HG02884 (cell line): Measurements from ENCODE around the gene C17orf50.

ENCODE experiments used
- ATAC-seq: cut with Tn5 transposase; IDR thresholded peaks from one replicate; pipeline ENCODE4 v1.9.1; 2021; ENCODE audit warnings: mild to moderate bottlenecking, moderate library complexity; ENCODE audit not compliant: unreplicated experiment

The C17orf50 gene

DNA sequence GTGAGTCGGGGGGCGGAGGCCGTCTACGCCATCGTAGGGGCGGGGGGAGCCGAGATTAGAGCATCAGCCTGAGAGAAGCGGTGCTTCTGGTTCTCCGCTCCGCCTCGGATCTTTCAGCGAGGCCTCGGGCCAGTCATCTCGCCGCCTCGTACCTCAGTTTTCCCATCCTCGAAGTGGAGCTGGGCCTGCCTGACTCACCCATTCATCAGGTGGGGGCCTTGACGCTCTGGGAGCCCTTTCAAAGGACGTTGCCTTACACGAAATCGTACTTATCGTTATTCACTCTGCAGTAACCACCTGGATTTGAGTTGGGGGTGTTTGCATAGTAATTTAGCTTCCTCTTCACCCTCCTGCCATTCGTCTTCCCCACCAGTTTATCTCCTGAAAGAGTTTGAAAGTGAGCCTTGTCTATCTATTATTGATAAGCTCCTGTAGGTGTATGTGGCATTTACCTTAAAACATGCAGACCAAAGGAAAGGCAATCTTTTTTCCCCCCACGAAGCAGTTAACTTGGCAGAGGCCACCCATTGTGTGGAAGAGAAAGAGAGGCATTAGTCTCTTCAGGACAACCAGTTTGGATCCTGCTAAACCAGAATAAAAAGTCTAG lies 49.3 kb downstream of the C17orf50 start:
- no peak for ATAC-seq

DNA sequence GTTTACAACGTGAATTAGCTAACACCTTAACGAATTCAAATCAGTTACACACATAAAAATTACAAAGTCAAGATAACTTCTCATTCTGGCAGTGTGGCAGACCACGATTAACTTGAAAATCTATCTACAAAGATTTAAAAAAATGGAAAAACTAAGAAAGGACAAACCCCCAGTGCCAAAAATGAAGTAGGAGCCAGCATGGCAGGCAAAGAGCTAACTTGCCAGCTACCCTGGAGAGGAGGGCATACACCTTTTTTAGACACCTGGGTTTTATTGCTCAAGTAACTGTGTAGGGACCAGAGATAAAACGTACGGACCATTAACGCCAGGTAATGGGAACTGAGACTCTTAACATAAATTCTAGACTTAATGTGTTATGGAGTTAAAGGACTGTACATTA lies 51.1 kb downstream of the C17orf50 start:
- ATAC-seq, result no peak

DNA sequence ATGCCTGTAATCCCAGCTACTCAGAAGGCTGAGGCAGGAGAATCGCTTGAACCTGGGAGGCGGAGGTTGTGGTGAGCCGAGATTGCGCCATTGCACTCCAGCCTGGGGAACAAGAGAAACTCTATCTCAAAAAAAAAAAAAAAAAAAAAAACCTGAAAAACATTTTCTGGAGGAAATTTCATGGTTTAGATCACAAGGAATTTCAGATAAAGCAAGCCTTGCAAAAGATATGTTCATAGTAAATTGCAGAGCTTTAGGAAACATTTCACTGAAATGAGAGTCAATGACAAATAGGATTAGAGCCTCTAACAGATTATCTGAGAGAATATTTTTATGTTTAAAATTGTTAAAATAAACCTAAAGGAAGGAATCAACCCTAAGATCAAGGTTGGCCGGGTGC lies 51.8 kb downstream of the C17orf50 start:
- ATAC-seq, result no peak
